GM12878 (cell line): Measurements from ENCODE around the gene RGS14. TPM values are rescaled to one million over a fixed set of nuclear protein-coding genes. Genes with fewer than 3 reads are reported as not detected.

Experiments used
- ATAC-seq: fragments of 200-7000 bp; cut with Tn5 transposase; 3 replicates; pipeline ENCODE4 v1.9.1; 2020; ENCODE audit warnings: mild to moderate bottlenecking, moderate library complexity
- BruUV-seq: library from RNA; stranded (reverse); fragments of 400-500 nt; replicated peaks from 2 replicates; lab custom pipeline; 2021; lab: Mats Ljungman, UMichigan
- CTCF ChIA-PET: fragments of 300-600 bp; sonication (Branson Sonifier 250); formaldehyde crosslinking; extraction: SDS; loops from one replicate; lab custom pipeline; 2021; ENCODE audit warnings: inconsistent platforms; lab: Yijun Ruan, JAX
- POLR2A ChIA-PET: fragments of 350-600 bp; formaldehyde crosslinking; extraction: SDS; loops from one replicate; lab custom pipeline; 2021; ENCODE audit warnings: inconsistent platforms; lab: Charles Lee
- RAD21 ChIA-PET: fragments of 300-600 bp; sonication (Branson Sonifier 250); formaldehyde crosslinking; loops from one replicate; lab custom pipeline; 2023; ENCODE audit warnings: antibody characterized with exemption; ENCODE audit not compliant: unreplicated experiment; lab: Charles Lee
- SMC1A ChIA-PET: fragments of 300-600 bp; sonication (Branson Sonifier 250); formaldehyde crosslinking; loops from one replicate; lab custom pipeline; 2023; ENCODE audit not compliant: unreplicated experiment, uncharacterized antibody; lab: Charles Lee
- DNase-seq: peaks from one replicate; pipeline ENCODE4 v3.0.0-alpha.2; 2011; ENCODE audit warnings: low read depth, low spot score
- FAIRE-seq: peaks from 3 replicates; lab custom pipeline; 2011; peaks lifted over from hg19 to GRCh38; lab: Jason Lieb, UNC
- H2AFZ ChIP-seq: 2 replicates; pipeline ENCODE4 v1.6.0; 2011; ENCODE audit warnings: low read depth, low read length, control low read depth; ENCODE audit not compliant: control insufficient read depth
- H3K27ac ChIP-seq: 2 replicates; pipeline ENCODE4 v1.5.1; 2011; ENCODE audit warnings: control low read depth; ENCODE audit not compliant: control insufficient read depth, insufficient read depth
- H3K27me3 ChIP-seq, 2 experiments: replicated peaks in 1 of 2; 2 replicates each; pipeline versions ENCODE4 v1.6.0 to v1.6.1; 2011; ENCODE audit warnings: low read length in 1 of 2; ENCODE audit not compliant: control insufficient read depth in 2 of 2, insufficient read depth in 2 of 2
- H3K36me3 ChIP-seq, 2 experiments: 2 replicates each; pipeline ENCODE4 v1.5.1; 2011; ENCODE audit warnings: low read length in 1 of 2; ENCODE audit not compliant: control insufficient read depth in 2 of 2, insufficient read depth in 2 of 2
- H3K4me1 ChIP-seq: 2 replicates; pipeline ENCODE4 v1.6.1; 2011; ENCODE audit warnings: mild to moderate bottlenecking, low read length, moderate library complexity, mixed read lengths; ENCODE audit not compliant: control insufficient read depth, insufficient read depth
- H3K4me2 ChIP-seq: 2 replicates; pipeline ENCODE4 v1.6.0; 2011; ENCODE audit warnings: control low read depth; ENCODE audit not compliant: control insufficient read depth, insufficient read depth
- H3K4me3 ChIP-seq: fragments of 200-600 bp; sonication (generic); 2 replicates; pipeline ENCODE4 v1.5.1; 2016
- H3K79me2 ChIP-seq: 2 replicates; pipeline ENCODE4 v1.6.0; 2011; ENCODE audit warnings: low read length; ENCODE audit not compliant: control insufficient read depth, insufficient read depth
- H3K9ac ChIP-seq: 2 replicates; pipeline ENCODE4 v1.8.0; 2011; ENCODE audit warnings: low read length, control low read depth, mixed read lengths; ENCODE audit not compliant: control insufficient read depth, insufficient read depth
- H3K9me3 ChIP-seq: replicated peaks from 3 replicates; pipeline ENCODE4 v1.5.1; 2011; ENCODE audit warnings: mild to moderate bottlenecking, low read length; ENCODE audit not compliant: control insufficient read depth, insufficient read depth
- H4K20me1 ChIP-seq: 2 replicates; pipeline ENCODE4 v1.6.0; 2011; ENCODE audit not compliant: control insufficient read depth, insufficient read depth
- CBX3 ChIP-seq: fragments of 200-600 bp; sonication (generic); IDR thresholded peaks from 2 replicates; pipeline ENCODE4 v1.6.1; 2016; ENCODE audit warnings: low read depth, borderline replicate concordance
- CREB1 ChIP-seq: IDR thresholded peaks from 2 replicates; pipeline ENCODE4 v1.6.1; 2012; ENCODE audit warnings: low read depth, mild to moderate bottlenecking, inconsistent platforms
- IKZF1 ChIP-seq: fragments of 450-650 bp; conservative IDR thresholded peaks from 2 replicates; pipeline ENCODE4 v1.6.1; 2017; ENCODE audit warnings: antibody characterized with exemption, mild to moderate bottlenecking
- MYC ChIP-seq: IDR thresholded peaks from 2 replicates; pipeline ENCODE4 v1.6.1; 2011; ENCODE audit warnings: mild to moderate bottlenecking, low read length, moderate library complexity, inconsistent platforms; ENCODE audit not compliant: insufficient read depth, insufficient replicate concordance, insufficient read length, severe bottlenecking
- NR2C1 ChIP-seq: fragments of 450-650 bp; IDR thresholded peaks from 2 replicates; pipeline ENCODE4 v1.6.1; 2017; ENCODE audit warnings: antibody characterized with exemption, mild to moderate bottlenecking, moderate library complexity
- RB1 ChIP-seq: fragments of 450-650 bp; formaldehyde crosslinking; IDR thresholded peaks from 2 replicates; pipeline ENCODE4 v1.6.1; 2017; ENCODE audit warnings: mild to moderate bottlenecking, borderline replicate concordance
- RBBP5 ChIP-seq: fragments of 200-600 bp; sonication (generic); conservative IDR thresholded peaks from 2 replicates; pipeline ENCODE4 v1.6.1; 2016
- RCOR1 ChIP-seq: conservative IDR thresholded peaks from 2 replicates; pipeline ENCODE4 v1.6.1; 2012; ENCODE audit warnings: low read depth, low read length, improper control_type of control experiment
- RFX5 ChIP-seq: IDR thresholded peaks from 2 replicates; pipeline ENCODE4 v1.6.1; 2011; ENCODE audit warnings: low read depth, low read length, improper control_type of control experiment
- SPI1 ChIP-seq: IDR thresholded peaks from 2 replicates; pipeline ENCODE4 v1.6.1; 2011; ENCODE audit warnings: low read depth, mild to moderate bottlenecking, low read length, moderate library complexity, borderline replicate concordance; ENCODE audit not compliant: insufficient read depth
- SREBF1 ChIP-seq: IDR thresholded peaks from 2 replicates; pipeline ENCODE4 v1.6.1; 2012; ENCODE audit warnings: mild to moderate bottlenecking, low read length
- TARDBP ChIP-seq: IDR thresholded peaks from 2 replicates; pipeline ENCODE4 v1.6.1; 2016; ENCODE audit warnings: borderline replicate concordance
- ZNF687 ChIP-seq: fragments of 450-650 bp; IDR thresholded peaks from 2 replicates; pipeline ENCODE4 v1.6.1; 2017; ENCODE audit warnings: mild to moderate bottlenecking, moderate library complexity
- WGBS: methylation state at CpG from one replicate; pipeline ENCODE4 v1.1.6; 2016; ENCODE audit warnings: low lambda C conversion rate; ENCODE audit not compliant: insufficient replicate concordance, insufficient coverage; ENCODE audit errors: missing lambda C conversion rate; 5-methylcytosine and 5-hydroxymethylcytosine counted together
- in situ Hi-C: fragments of 300-500 bp; cut with MboI; formaldehyde crosslinking; loops from 9 replicates; pipeline ENCODE4 v1.14.3; 2018; ENCODE audit warnings: mixed read lengths
- intact Hi-C: fragments of 100-400 bp; cut with micrococcal nuclease; formaldehyde crosslinking; loops from one replicate; pipeline ENCODE4 v1.14.2; 2022; ENCODE audit not compliant: unreplicated experiment
- polyA plus RNA-seq, 11 experiments: library from polyadenylated mRNA; depleted of rRNA in 4 of 11; unstranded in 6 of 11; stranded (reverse) in 5 of 11; fragments of >200 nt; fragmentation: Nextera tagmentation in 4 of 11; fragmentation: Illumina TruSeq in 1 of 11; extraction: Ambion mirVana in 4 of 11; extraction: Trizol in 1 of 11; gene quantifications; 1 replicate in 1 of 11; 2 replicates in 10 of 11; pipeline versions ENCODE4 v1.2.1 to v1.2.3, GENCODE V29; 2011 to 2016; ENCODE audit warnings: inconsistent platforms in 2 of 11, missing spikeins in 2 of 11, low read depth in 1 of 11
- total RNA-seq, 4 experiments: library from RNA; depleted of rRNA in 3 of 4; stranded (reverse); fragments of >200 nt in 3 of 4; fragmentation: Illumina TruSeq in 1 of 4; extraction: Trizol in 1 of 4; gene quantifications; 2 replicates each; pipeline versions ENCODE4 v1.2.1 to v1.2.3, GENCODE V29; 2013 to 2021
- TF ChIP-seq, protein P1 (sequence below): fragments of 450-650 bp; IDR thresholded peaks from 2 replicates; pipeline ENCODE4 v1.6.1; 2017; ENCODE audit warnings: mild to moderate bottlenecking, moderate library complexity

The RGS14 gene
- total and polyA plus RNA-seq, 10 of the 15 experiments (the other 5 are each of a cell fraction or from before 2014, with no cell fraction given), result 0.19 to 88.7 (median 54.8) TPM

- ChIA-PET SMC1A (interaction anchor here (1.3 kb wide), 1 partner anchor 13 kb away, joined by 3 read pairs; no protein-coding TSS in a partner anchor), POLR2A (no interaction called here), CTCF (interaction anchor here (5.8 kb wide), 1 partner anchor 13 kb away, joined by 45 read pairs; no protein-coding TSS in a partner anchor)
These were observed 18.4 kb downstream of the RGS14 start for GRCh38 chr5:177376107-177376506.

More at GRCh38 chr5:177376107-177376506, 18.4 kb downstream of the RGS14 start:
- FAIRE-seq, result no peak
- Histone ChIP-seq H3K4me3 (no peak overlapping the region), H3K9me3 (no peaks in the 10 kb centered on the region), H3K27me3 (no peaks in the 10 kb centered on the region), H2AFZ (no peak overlapping the region), H3K36me3 (peaks cover 0 to 5% of the 10 kb centered on the region in 2 experiments; a peak in 3 of 4 replicates), H4K20me1 (no peaks in the 10 kb centered on the region)
- no TSS peak for BruUV-seq
- no peak for ATAC-seq
- in situ Hi-C loops, result loop anchor here (25.0 kb wide), 1 partner anchor 1339 kb away; no protein-coding TSS in a partner anchor
- intact Hi-C loops, result no loop called here
- TF ChIP-seq MYC (no peak), SREBF1 (no peak), RB1 (no peak), RBBP5 (no peak), SPI1 (no peak), TARDBP (no peak), CREB1 (no peak), IKZF1 (no peak), ZNF687 (no peak), RFX5 (no peak), CBX3 (no peak), RCOR1 (no peak), NR2C1 (no peak)
- TF ChIP-seq, protein P1, sequence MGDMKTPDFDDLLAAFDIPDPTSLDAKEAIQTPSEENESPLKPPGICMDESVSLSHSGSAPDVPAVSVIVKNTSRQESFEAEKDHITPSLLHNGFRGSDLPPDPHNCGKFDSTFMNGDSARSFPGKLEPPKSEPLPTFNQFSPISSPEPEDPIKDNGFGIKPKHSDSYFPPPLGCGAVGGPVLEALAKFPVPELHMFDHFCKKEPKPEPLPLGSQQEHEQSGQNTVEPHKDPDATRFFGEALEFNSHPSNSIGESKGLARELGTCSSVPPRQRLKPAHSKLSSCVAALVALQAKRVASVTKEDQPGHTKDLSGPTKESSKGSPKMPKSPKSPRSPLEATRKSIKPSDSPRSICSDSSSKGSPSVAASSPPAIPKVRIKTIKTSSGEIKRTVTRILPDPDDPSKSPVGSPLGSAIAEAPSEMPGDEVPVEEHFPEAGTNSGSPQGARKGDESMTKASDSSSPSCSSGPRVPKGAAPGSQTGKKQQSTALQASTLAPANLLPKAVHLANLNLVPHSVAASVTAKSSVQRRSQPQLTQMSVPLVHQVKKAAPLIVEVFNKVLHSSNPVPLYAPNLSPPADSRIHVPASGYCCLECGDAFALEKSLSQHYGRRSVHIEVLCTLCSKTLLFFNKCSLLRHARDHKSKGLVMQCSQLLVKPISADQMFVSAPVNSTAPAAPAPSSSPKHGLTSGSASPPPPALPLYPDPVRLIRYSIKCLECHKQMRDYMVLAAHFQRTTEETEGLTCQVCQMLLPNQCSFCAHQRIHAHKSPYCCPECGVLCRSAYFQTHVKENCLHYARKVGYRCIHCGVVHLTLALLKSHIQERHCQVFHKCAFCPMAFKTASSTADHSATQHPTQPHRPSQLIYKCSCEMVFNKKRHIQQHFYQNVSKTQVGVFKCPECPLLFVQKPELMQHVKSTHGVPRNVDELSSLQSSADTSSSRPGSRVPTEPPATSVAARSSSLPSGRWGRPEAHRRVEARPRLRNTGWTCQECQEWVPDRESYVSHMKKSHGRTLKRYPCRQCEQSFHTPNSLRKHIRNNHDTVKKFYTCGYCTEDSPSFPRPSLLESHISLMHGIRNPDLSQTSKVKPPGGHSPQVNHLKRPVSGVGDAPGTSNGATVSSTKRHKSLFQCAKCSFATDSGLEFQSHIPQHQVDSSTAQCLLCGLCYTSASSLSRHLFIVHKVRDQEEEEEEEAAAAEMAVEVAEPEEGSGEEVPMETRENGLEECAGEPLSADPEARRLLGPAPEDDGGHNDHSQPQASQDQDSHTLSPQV, result no peak
- TF ChIP-seq, all 136 proteins: peak for 0
- RAD21 ChIA-PET, result no interaction called here
- Histone ChIP-seq H3K4me2 (no peak overlapping the region), H3K4me1 (peaks cover 15% of the 10 kb centered on the region), H3K27ac (no peak overlapping the region), H3K79me2 (no peaks in the 10 kb centered on the region), H3K9ac (no peak overlapping the region)
- 88% methylated on average over 11 of the region's 11 CpGs for WGBS
- no peak for DNase-seq
